GM12864 (cell line): ENCODE data around the gene RPS23.

Experiments
- DNase-seq: peaks from one replicate; pipeline ENCODE4 v3.0.0-alpha.2; 2011; ENCODE audit warnings: low read depth
- H3K4me3 ChIP-seq: 2 replicates; pipeline ENCODE4 v1.5.1; 2011; ENCODE audit warnings: mild to moderate bottlenecking, low read depth, low read length, control low read depth
- CTCF ChIP-seq: IDR thresholded peaks from 2 replicates; pipeline ENCODE4 v1.5.1; 2011; ENCODE audit warnings: low read depth, mild to moderate bottlenecking, moderate library complexity, low read length, control low read depth, inconsistent platforms; ENCODE audit errors: missing control alignments

Gene RPS23

DNA sequence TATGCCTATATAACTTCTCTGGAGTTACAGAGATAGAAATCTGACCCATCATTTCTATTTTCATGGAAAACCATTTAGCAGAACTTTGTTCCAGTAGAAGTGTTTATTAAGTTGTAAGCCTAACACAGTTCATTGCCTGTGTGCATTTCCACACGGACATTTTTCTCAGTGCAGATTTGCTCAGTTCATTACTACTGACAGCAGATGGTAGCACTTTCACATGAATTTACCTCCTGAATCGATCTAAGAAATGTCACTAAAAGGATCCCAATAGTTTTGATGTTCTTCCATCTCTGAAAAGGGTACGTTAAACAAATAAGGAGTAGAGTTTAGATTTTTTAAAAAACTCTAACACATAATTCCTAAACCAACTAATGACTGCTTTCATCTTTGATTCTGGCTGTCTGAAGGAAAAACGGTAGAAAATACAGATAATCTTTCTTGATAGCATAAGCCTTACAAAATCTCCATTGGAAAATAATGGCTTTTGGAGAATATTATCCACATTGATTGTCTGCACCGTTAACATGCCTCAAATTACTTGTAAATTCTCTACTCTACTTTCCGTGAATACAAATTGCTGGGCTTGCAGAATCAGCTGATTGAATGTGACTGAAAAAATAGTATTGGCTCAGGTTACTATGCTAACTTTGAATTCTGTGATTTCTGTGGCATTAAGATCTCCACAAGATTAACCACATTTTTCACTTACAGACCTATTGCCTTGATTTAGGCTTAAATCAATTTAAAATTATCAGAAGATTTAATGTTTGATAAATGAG, 33.1 kb downstream of the RPS23 start:
- no peak overlapping the region for H3K4me3 ChIP-seq
- no peak for DNase-seq
- no peak for TF ChIP-seq CTCF

DNA sequence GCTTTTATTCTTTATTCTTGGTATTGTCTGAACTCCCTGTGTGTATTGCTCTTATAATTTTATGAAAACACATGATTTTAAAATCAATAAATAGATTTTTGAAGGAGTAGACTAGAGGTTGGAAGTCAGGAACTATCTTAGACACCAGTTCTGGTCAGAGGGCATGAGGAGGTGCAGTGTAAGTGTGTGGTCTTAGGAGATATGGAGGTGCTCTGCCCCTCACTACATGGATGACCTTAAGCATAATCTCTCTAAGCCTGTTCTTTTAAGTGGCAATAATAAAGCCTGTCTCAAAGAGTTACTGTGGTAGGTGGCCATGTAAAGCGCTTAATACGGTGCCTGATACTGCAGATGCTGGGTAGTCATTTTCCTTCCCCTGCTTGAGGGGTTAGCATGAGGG, 34.0 kb downstream of the RPS23 start:
- H3K4me3 ChIP-seq, result no peak overlapping the region
- no peak for DNase-seq
- no peak for TF ChIP-seq CTCF

DNA sequence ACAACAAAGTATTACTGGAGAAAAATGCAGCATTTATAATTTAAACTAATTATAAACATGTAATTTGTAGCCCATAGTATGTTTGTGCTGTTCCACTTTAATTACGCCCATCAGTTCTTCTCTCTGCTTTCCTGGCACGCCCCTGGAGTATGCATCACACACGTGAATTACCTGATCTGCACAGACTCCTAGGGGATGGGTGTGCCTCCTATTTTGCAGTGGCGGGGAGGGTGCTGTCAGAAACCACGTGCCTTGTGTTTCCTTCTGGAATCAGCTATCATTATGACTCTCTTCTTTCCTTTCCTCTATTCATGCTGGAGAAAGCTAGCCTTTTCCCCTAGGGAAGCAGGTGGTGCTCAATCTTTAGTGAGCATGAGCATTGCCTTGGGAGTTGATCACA, 43.3 kb downstream of the RPS23 start:
- TF ChIP-seq CTCF, result no peak
- no peak overlapping the region for H3K4me3 ChIP-seq
- no peak for DNase-seq

GRCh38 chr5:82225525-82226172, 52.5 kb downstream of the RPS23 start:
- peak; percentile 81 for TF ChIP-seq CTCF
- DNase-seq, result peak; percentile 24
- H3K4me3 ChIP-seq, result no peak overlapping the region
